ENCODE results near the gene GRIK2.

Gene GRIK2

GRCh38 chr6:101703311-101703710 lies 309.8 kb downstream of the GRIK2 start:
- Mint-ChIP-seq H3K4me3 (no peak overlapping the region), H3K27me3 (no peaks in the 10 kb centered on the region), H3K36me3 (no peaks in the 10 kb centered on the region), H3K27ac (no peak overlapping the region), H3K4me1 (ENCODE audit: low read depth) (no peaks in the 10 kb centered on the region), H3K9me3 (ENCODE audit: low read depth) (no peaks in the 10 kb centered on the region)

- Mint-ChIP-seq H3K36me3 (no peaks in the 10 kb centered on the region), H3K27ac (no peak overlapping the region), H3K4me1 (ENCODE audit: low read depth) (no peaks in the 10 kb centered on the region), H3K4me3 (no peak overlapping the region), H3K9me3 (ENCODE audit: low read depth) (peaks cover 6% of the 10 kb centered on the region), H3K27me3 (no peaks in the 10 kb centered on the region)
Observed at GRCh38 chr6:101705866-101706265, 312.4 kb downstream of the GRIK2 start.

- no peaks in the 10 kb centered on the region for H3K4me1 Mint-ChIP-seq (ENCODE audit: low read depth)
- no peaks in the 10 kb centered on the region for H3K36me3 Mint-ChIP-seq
- no peak overlapping the region for H3K4me3 Mint-ChIP-seq
- H3K27ac Mint-ChIP-seq = no peak overlapping the region
- peaks cover 6% of the 10 kb centered on the region for H3K9me3 Mint-ChIP-seq (ENCODE audit: low read depth)
- no peaks in the 10 kb centered on the region for H3K27me3 Mint-ChIP-seq
Observed at GRCh38 chr6:101706576-101706975, 313.1 kb downstream of the GRIK2 start.

GRCh38 chr6:101711518-101711917 lies 318.0 kb downstream of the GRIK2 start:
- Mint-ChIP-seq H3K27ac (no peak overlapping the region), H3K4me3 (no peak overlapping the region)

GRCh38 chr6:101716387-101716786 lies 322.9 kb downstream of the GRIK2 start:
- H3K4me1 Mint-ChIP-seq (ENCODE audit: low read depth) = no peaks in the 10 kb centered on the region
- H3K9me3 Mint-ChIP-seq (ENCODE audit: low read depth) = peaks cover 4% of the 10 kb centered on the region
- H3K4me3 Mint-ChIP-seq = no peak overlapping the region
- H3K27ac Mint-ChIP-seq = no peak overlapping the region
- H3K36me3 Mint-ChIP-seq = no peaks in the 10 kb centered on the region
- H3K27me3 Mint-ChIP-seq = no peaks in the 10 kb centered on the region

More at GRCh38 chr6:101711518-101711917, 318.0 kb downstream of the GRIK2 start:
- Mint-ChIP-seq H3K27me3 (no peaks in the 10 kb centered on the region), H3K36me3 (no peaks in the 10 kb centered on the region), H3K4me1 (ENCODE audit: low read depth) (no peaks in the 10 kb centered on the region), H3K9me3 (ENCODE audit: low read depth) (peaks cover 10% of the 10 kb centered on the region)

- H3K9me3 Mint-ChIP-seq (ENCODE audit: low read depth) = peaks cover 4% of the 10 kb centered on the region
Observed at GRCh38 chr6:101716810-101717209, 323.3 kb downstream of the GRIK2 start.

GRCh38 chr6:101719521-101719920 lies 326.0 kb downstream of the GRIK2 start:
- Mint-ChIP-seq H3K4me3 (no peak overlapping the region), H3K36me3 (no peaks in the 10 kb centered on the region), H3K27me3 (no peaks in the 10 kb centered on the region)

More at GRCh38 chr6:101716810-101717209, 323.3 kb downstream of the GRIK2 start:
- H3K27ac Mint-ChIP-seq = no peak overlapping the region
- no peaks in the 10 kb centered on the region for H3K36me3 Mint-ChIP-seq
- H3K27me3 Mint-ChIP-seq = no peaks in the 10 kb centered on the region
- H3K4me1 Mint-ChIP-seq (ENCODE audit: low read depth) = no peaks in the 10 kb centered on the region
- H3K4me3 Mint-ChIP-seq = no peak overlapping the region

GRCh38 chr6:101722471-101722870 lies 329.0 kb downstream of the GRIK2 start:
- H3K9me3 Mint-ChIP-seq (ENCODE audit: low read depth) = peaks cover 4% of the 10 kb centered on the region
- no peaks in the 10 kb centered on the region for H3K4me1 Mint-ChIP-seq (ENCODE audit: low read depth)

More at GRCh38 chr6:101719521-101719920, 326.0 kb downstream of the GRIK2 start:
- Mint-ChIP-seq H3K9me3 (ENCODE audit: low read depth) (peaks cover 8% of the 10 kb centered on the region), H3K4me1 (ENCODE audit: low read depth) (no peaks in the 10 kb centered on the region), H3K27ac (no peak overlapping the region)

GRCh38 chr6:101722991-101723579 lies 329.6 kb downstream of the GRIK2 start:
- H3K9me3 Mint-ChIP-seq (ENCODE audit: low read depth) = peaks cover 4% of the 10 kb centered on the region
- H3K27me3 Mint-ChIP-seq = no peaks in the 10 kb centered on the region
- no peak overlapping the region for H3K27ac Mint-ChIP-seq
- H3K4me1 Mint-ChIP-seq (ENCODE audit: low read depth) = no peaks in the 10 kb centered on the region
- H3K36me3 Mint-ChIP-seq = no peaks in the 10 kb centered on the region
- no peak overlapping the region for H3K4me3 Mint-ChIP-seq

More at GRCh38 chr6:101722471-101722870, 329.0 kb downstream of the GRIK2 start:
- Mint-ChIP-seq H3K27ac (no peak overlapping the region), H3K36me3 (no peaks in the 10 kb centered on the region), H3K27me3 (no peaks in the 10 kb centered on the region), H3K4me3 (no peak overlapping the region)

- peaks cover 7% of the 10 kb centered on the region for H3K9me3 Mint-ChIP-seq (ENCODE audit: low read depth)
- H3K27me3 Mint-ChIP-seq = no peaks in the 10 kb centered on the region
- H3K4me3 Mint-ChIP-seq = no peak overlapping the region
- H3K27ac Mint-ChIP-seq = no peak overlapping the region
- no peaks in the 10 kb centered on the region for H3K36me3 Mint-ChIP-seq
- H3K4me1 Mint-ChIP-seq (ENCODE audit: low read depth) = no peaks in the 10 kb centered on the region
Observed at GRCh38 chr6:101728388-101728787, 334.9 kb downstream of the GRIK2 start.

GRCh38 chr6:101728956-101729355 lies 335.4 kb downstream of the GRIK2 start:
- Mint-ChIP-seq H3K36me3 (no peaks in the 10 kb centered on the region), H3K4me1 (ENCODE audit: low read depth) (no peaks in the 10 kb centered on the region), H3K27me3 (no peaks in the 10 kb centered on the region), H3K4me3 (no peak overlapping the region), H3K9me3 (ENCODE audit: low read depth) (peaks cover 7% of the 10 kb centered on the region), H3K27ac (no peak overlapping the region)

GRCh38 chr6:101730954-101731353 lies 337.4 kb downstream of the GRIK2 start:
- Mint-ChIP-seq H3K27ac (no peak overlapping the region), H3K4me1 (ENCODE audit: low read depth) (no peaks in the 10 kb centered on the region), H3K36me3 (no peaks in the 10 kb centered on the region), H3K9me3 (ENCODE audit: low read depth) (peaks cover 10% of the 10 kb centered on the region), H3K27me3 (no peaks in the 10 kb centered on the region), H3K4me3 (no peak overlapping the region)

GRCh38 chr6:101733899-101734298 lies 340.4 kb downstream of the GRIK2 start:
- no peaks in the 10 kb centered on the region for H3K4me1 Mint-ChIP-seq (ENCODE audit: low read depth)
- no peak overlapping the region for H3K4me3 Mint-ChIP-seq

GRCh38 chr6:101738481-101738880 lies 345.0 kb downstream of the GRIK2 start:
- Mint-ChIP-seq H3K9me3 (ENCODE audit: low read depth) (peaks cover 18% of the 10 kb centered on the region), H3K27ac (no peak overlapping the region), H3K27me3 (no peaks in the 10 kb centered on the region), H3K36me3 (no peaks in the 10 kb centered on the region), H3K4me1 (ENCODE audit: low read depth) (no peaks in the 10 kb centered on the region), H3K4me3 (no peak overlapping the region)

More at GRCh38 chr6:101733899-101734298, 340.4 kb downstream of the GRIK2 start:
- Mint-ChIP-seq H3K27ac (no peak overlapping the region), H3K27me3 (no peaks in the 10 kb centered on the region), H3K36me3 (no peaks in the 10 kb centered on the region), H3K9me3 (ENCODE audit: low read depth) (peaks cover 21% of the 10 kb centered on the region)

- Mint-ChIP-seq H3K36me3 (no peaks in the 10 kb centered on the region), H3K27me3 (no peaks in the 10 kb centered on the region), H3K4me1 (ENCODE audit: low read depth) (no peaks in the 10 kb centered on the region), H3K27ac (no peak overlapping the region), H3K9me3 (ENCODE audit: low read depth) (peaks cover 11% of the 10 kb centered on the region), H3K4me3 (no peak overlapping the region)
Observed at GRCh38 chr6:101740631-101741030, 347.1 kb downstream of the GRIK2 start.

Data from activated naive CD8-positive, alpha-beta T cell (primary cell).